Embryonic facial prominence (tissue), 1 donor: Measurements from ENCODE around the gene RHOF.
"Not testable (repeated sequence)": the region's sequence is repeated elsewhere in the genome, so short reads cannot be mapped to it uniquely, and the experiment has no call there.

ENCODE experiments used
- DNase-seq: peaks from one replicate; pipeline ENCODE4 v3.0.0-alpha.2; 2016; ENCODE audit errors: extremely low spot score

The RHOF gene

GRCh38 chr12:121775501-121775900 is 18.0 kb downstream of the RHOF start:
- DNase-seq = no peak

GRCh38 chr12:121774968-121775474 is 18.5 kb downstream of the RHOF start:
- no peak for DNase-seq

GRCh38 chr12:121773011-121773777 is 20.3 kb downstream of the RHOF start:
- DNase-seq = no peak

GRCh38 chr12:121770813-121771625 is 22.5 kb downstream of the RHOF start:
- no peak for DNase-seq

GRCh38 chr12:121770388-121770787 is 23.1 kb downstream of the RHOF start:
- DNase-seq = no peak

GRCh38 chr12:121769831-121770301 is 23.6 kb downstream of the RHOF start:
- DNase-seq = no peak

- DNase-seq = no peak
Observed at GRCh38 chr12:121769297-121769830, 24.1 kb downstream of the RHOF start.

- no peak for DNase-seq
Observed at GRCh38 chr12:121767525-121768016, 25.9 kb downstream of the RHOF start.

GRCh38 chr12:121766290-121767039 is 27.0 kb downstream of the RHOF start:
- DNase-seq = no peak

GRCh38 chr12:121765573-121765972 is 27.9 kb downstream of the RHOF start:
- DNase-seq = no peak

GRCh38 chr12:121764808-121765207 is 28.7 kb downstream of the RHOF start:
- no peak for DNase-seq

- no peak for DNase-seq
Observed at GRCh38 chr12:121762269-121762668, 31.2 kb downstream of the RHOF start.

GRCh38 chr12:121758536-121758935 is 35.0 kb downstream of the RHOF start:
- not testable (repeated sequence) for DNase-seq

GRCh38 chr12:121755591-121755990 is 37.9 kb downstream of the RHOF start:
- no peak for DNase-seq

- no peak for DNase-seq
Observed at GRCh38 chr12:121754836-121755235, 38.7 kb downstream of the RHOF start.

- DNase-seq = no peak
Observed at GRCh38 chr12:121753844-121754264, 39.6 kb downstream of the RHOF start.

- no peak for DNase-seq
Observed at GRCh38 chr12:121751749-121752351, 41.6 kb downstream of the RHOF start.

- DNase-seq = no peak
Observed at GRCh38 chr12:121751034-121751433, 42.5 kb downstream of the RHOF start.

- DNase-seq = no peak
Observed at GRCh38 chr12:121750507-121750955, 43.0 kb downstream of the RHOF start.

- no peak for DNase-seq
Observed at GRCh38 chr12:121749267-121749666, 44.2 kb downstream of the RHOF start.
